Neuronal stem cell (in vitro differentiated cells): ENCODE results near the gene FCRL6.

Source experiments
- DNase-seq: peaks from one replicate; pipeline ENCODE4 v3.0.0-alpha.2; 2013; ENCODE audit warnings: low spot score
- H2AFZ ChIP-seq: one replicate; pipeline ENCODE4 v1.6.1; 2013; ENCODE audit warnings: mild to moderate bottlenecking, low read length, inconsistent platforms
- H2AK5ac ChIP-seq: 2 replicates; pipeline ENCODE4 v1.6.1; 2013; ENCODE audit warnings: low read depth, mild to moderate bottlenecking, inconsistent platforms, low read length, moderate library complexity, mixed read lengths
- H2BK120ac ChIP-seq: 2 replicates; pipeline ENCODE4 v1.6.1; 2013; ENCODE audit warnings: low read depth, mild to moderate bottlenecking, inconsistent platforms, low read length, moderate library complexity, mixed read lengths
- H2BK12ac ChIP-seq: one replicate; pipeline ENCODE4 v1.6.1; 2013; ENCODE audit warnings: low read length, inconsistent platforms
- H2BK15ac ChIP-seq: 2 replicates; pipeline ENCODE4 v1.6.1; 2013; ENCODE audit warnings: mild to moderate bottlenecking, low read length, inconsistent platforms, mixed read lengths
- H2BK5ac ChIP-seq: one replicate; pipeline ENCODE4 v1.6.1; 2013; ENCODE audit warnings: inconsistent platforms, mild to moderate bottlenecking, low read length, moderate library complexity
- H3K14ac ChIP-seq: one replicate; pipeline ENCODE4 v1.6.1; 2013; ENCODE audit warnings: low read length, inconsistent platforms
- H3K18ac ChIP-seq: 2 replicates; pipeline ENCODE4 v1.6.1; 2013; ENCODE audit warnings: low read length, inconsistent platforms
- H3K23ac ChIP-seq: 2 replicates; pipeline ENCODE4 v1.6.1; 2013; ENCODE audit warnings: low read depth, mild to moderate bottlenecking, mixed read lengths, low read length, inconsistent platforms; ENCODE audit not compliant: poor library complexity
- H3K27ac ChIP-seq: replicated peaks from 3 replicates; pipeline ENCODE4 v1.5.1; 2013; ENCODE audit warnings: low read length, inconsistent platforms
- H3K27me3 ChIP-seq, 3 experiments: 2 replicates each; pipeline ENCODE4 v1.6.1; 2013; ENCODE audit warnings: low read length in 3 of 3, mild to moderate bottlenecking in 2 of 3, inconsistent platforms in 1 of 3, low read depth in 1 of 3, mixed read lengths in 1 of 3, moderate library complexity in 1 of 3; ENCODE audit not compliant: control insufficient read depth in 3 of 3, insufficient read depth in 3 of 3
- H3K36me3 ChIP-seq, 2 donors: replicated peaks in 1 of 2; 2 replicates each; pipeline ENCODE4 v1.6.1; 2013; ENCODE audit warnings: low read length in 2 of 2; ENCODE audit not compliant: control insufficient read depth in 2 of 2, insufficient read depth in 2 of 2
- H3K4ac ChIP-seq: 2 replicates; pipeline ENCODE4 v1.6.1; 2013; ENCODE audit warnings: inconsistent platforms, mild to moderate bottlenecking, low read length, moderate library complexity
- H3K4me1 ChIP-seq, 2 donors: 1 replicate in 1 of 2; 2 replicates in 1 of 2; pipeline ENCODE4 v1.6.1; 2013; ENCODE audit warnings: low read length in 2 of 2, low read depth in 1 of 2; ENCODE audit not compliant: control insufficient read depth in 2 of 2, insufficient read depth in 1 of 2
- H3K4me2 ChIP-seq: one replicate; pipeline ENCODE4 v1.6.1; 2013; ENCODE audit warnings: mild to moderate bottlenecking, low read length, inconsistent platforms; ENCODE audit not compliant: insufficient read depth, poor library complexity, severe bottlenecking
- H3K4me3 ChIP-seq, 2 donors: 2 replicates each; pipeline ENCODE4 v1.5.1; 2013; ENCODE audit warnings: low read length in 2 of 2, mild to moderate bottlenecking in 2 of 2, inconsistent platforms in 1 of 2, moderate library complexity in 1 of 2
- H3K79me1 ChIP-seq: one replicate; pipeline ENCODE4 v1.6.1; 2013; ENCODE audit warnings: low read depth, mild to moderate bottlenecking, inconsistent platforms, low read length, moderate library complexity
- H3K9ac ChIP-seq: one replicate; pipeline ENCODE4 v1.6.1; 2013; ENCODE audit warnings: mild to moderate bottlenecking, low read depth, low read length, inconsistent platforms; ENCODE audit not compliant: poor library complexity
- H3K9me3 ChIP-seq, 2 donors: replicated peaks in 1 of 2; 2 replicates each; pipeline versions ENCODE3 to v1.6.1; 2013; ENCODE audit warnings: low read length in 2 of 2, mild to moderate bottlenecking in 2 of 2, inconsistent platforms in 1 of 2, low read depth in 1 of 2, mixed read lengths in 1 of 2, moderate library complexity in 1 of 2; ENCODE audit not compliant: control insufficient read depth in 2 of 2, insufficient read depth in 1 of 2
- H4K8ac ChIP-seq: one replicate; pipeline ENCODE4 v1.6.1; 2013; ENCODE audit warnings: low read depth, mild to moderate bottlenecking, inconsistent platforms, low read length, moderate library complexity
- H4K91ac ChIP-seq: one replicate; pipeline ENCODE4 v1.6.1; 2013; ENCODE audit warnings: low read length, low read depth, mild to moderate bottlenecking, inconsistent platforms; ENCODE audit not compliant: poor library complexity
- WGBS, 2 donors: extraction: QIAGEN DNeasy Blood & Tissue Kit; methylation state at CpG; one replicate each; pipeline ENCODE4 v1.1.7; 2013; ENCODE audit warnings: missing lambda C conversion rate in 2 of 2, mixed read lengths in 1 of 2; ENCODE audit not compliant: insufficient read length in 2 of 2, insufficient replicate concordance in 1 of 2; ENCODE audit errors: extremely low coverage in 2 of 2; 5-methylcytosine and 5-hydroxymethylcytosine counted together

Gene FCRL6

DNA sequence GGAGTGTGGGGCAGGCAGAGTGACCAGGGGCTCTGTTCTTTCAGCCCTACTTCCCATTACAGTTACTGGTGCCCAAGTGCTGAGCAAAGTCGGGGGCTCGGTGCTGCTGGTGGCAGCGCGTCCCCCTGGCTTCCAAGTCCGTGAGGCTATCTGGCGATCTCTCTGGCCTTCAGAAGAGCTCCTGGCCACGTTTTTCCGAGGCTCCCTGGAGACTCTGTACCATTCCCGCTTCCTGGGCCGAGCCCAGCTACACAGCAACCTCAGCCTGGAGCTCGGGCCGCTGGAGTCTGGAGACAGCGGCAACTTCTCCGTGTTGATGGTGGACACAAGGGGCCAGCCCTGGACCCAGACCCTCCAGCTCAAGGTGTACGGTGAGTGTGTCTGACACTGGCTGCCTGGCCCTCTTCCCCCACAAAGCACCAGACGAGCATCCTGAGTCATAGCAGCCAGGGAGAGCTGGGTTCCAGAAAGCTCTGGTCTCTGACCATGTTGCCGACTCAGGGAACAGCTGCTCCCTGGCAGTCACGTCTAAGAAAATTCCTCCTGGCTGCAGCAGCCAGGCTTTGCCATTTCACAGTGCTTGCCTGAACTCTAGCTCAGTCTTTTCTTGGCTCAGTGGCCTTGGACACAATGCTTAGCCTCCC is 27.8 kb downstream of the FCRL6 start:
- no peak for DNase-seq
- H4K8ac ChIP-seq, result no peak overlapping the region
- H3K27ac ChIP-seq, result no peak overlapping the region

GRCh38 chr1:159830722-159831121 is 28.6 kb downstream of the FCRL6 start:
- H3K27ac ChIP-seq, result no peak overlapping the region

More for the DNA sequence above, 27.8 kb downstream of the FCRL6 start:
- Histone ChIP-seq H3K79me1 (no peaks in the 10 kb centered on the region), H3K23ac (no peak overlapping the region), H3K36me3 (no peaks in the 10 kb centered on the region), H3K18ac (peak overlapping the region; percentile 3), H3K4ac (no peak overlapping the region), H3K4me1 (peaks cover 0 to 8% of the 10 kb centered on the region in 2 donors), H3K9me3 (no peaks in the 10 kb centered on the region), H2AFZ (no peak overlapping the region), H2BK12ac (no peak overlapping the region), H4K91ac (no peak overlapping the region), H3K9ac (no peak overlapping the region), H3K4me2 (no peak overlapping the region), H2BK5ac (no peak overlapping the region), H2BK120ac (no peak overlapping the region), H2AK5ac (peak overlapping the region; percentile 12), H3K4me3 (no peak overlapping the region), H3K27me3 (peaks cover 0 to 59% (median 0%) of the 10 kb centered on the region in 3 experiments), H3K14ac (no peak overlapping the region), H2BK15ac (peak overlapping the region; percentile 63)
- WGBS, 2 donors, result no CpG with 5 or more reads among the region's 18 CpGs

DNA sequence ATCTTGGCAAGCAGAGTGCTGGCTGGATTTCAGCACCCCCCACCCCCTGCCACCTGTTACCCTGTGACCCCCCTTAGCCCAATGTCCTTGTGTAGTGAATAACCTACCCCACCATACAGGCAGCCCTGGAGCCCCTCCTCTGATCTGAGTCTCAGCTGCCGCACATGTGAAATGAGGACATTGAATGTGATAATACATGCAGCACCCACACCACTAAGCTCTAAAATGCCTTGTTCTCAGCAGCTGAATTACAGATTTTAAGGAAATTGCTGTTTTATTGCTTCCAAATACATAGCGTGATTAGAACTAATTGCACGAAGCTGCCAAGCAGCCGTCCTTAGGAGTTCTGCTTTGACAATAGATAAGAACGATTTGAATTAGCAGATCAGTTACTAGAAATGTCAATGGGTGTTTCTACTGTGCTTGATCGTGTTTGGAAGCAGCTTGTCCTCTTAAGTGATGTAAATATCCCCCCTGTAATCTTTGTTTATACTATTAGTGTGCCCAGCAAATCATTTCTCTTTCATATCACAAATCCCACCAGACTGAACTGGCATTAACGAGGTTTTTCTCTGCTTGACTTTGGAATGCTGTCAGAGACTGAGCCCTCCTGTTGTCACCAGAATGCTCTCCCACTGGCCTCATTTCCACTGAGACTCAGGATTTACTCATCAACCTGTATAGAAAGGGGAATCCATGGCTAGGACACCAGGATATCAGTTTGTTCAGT is 29.4 kb downstream of the FCRL6 start:
- Histone ChIP-seq H3K27me3 (peaks cover 0 to 51% (median 0%) of the 10 kb centered on the region in 3 experiments), H3K23ac (no peak overlapping the region), H4K8ac (no peak overlapping the region), H2BK15ac (no peak overlapping the region), H2BK120ac (no peak overlapping the region), H3K36me3 (no peaks in the 10 kb centered on the region), H3K9ac (no peak overlapping the region), H3K4me1 (peaks cover 0 to 7% of the 10 kb centered on the region in 2 donors), H2AFZ (no peak overlapping the region), H2AK5ac (no peak overlapping the region), H3K18ac (no peak overlapping the region), H3K14ac (no peak overlapping the region), H3K4me2 (no peak overlapping the region), H3K4ac (no peak overlapping the region), H3K27ac (no peak overlapping the region), H2BK5ac (no peak overlapping the region), H2BK12ac (no peak overlapping the region), H3K79me1 (no peaks in the 10 kb centered on the region), H4K91ac (no peak overlapping the region), H3K4me3 (no peak overlapping the region), H3K9me3 (no peaks in the 10 kb centered on the region)
- no peak for DNase-seq
- WGBS, 2 donors, result no CpG with 5 or more reads among the region's 7 CpGs

More at GRCh38 chr1:159830722-159831121, 28.6 kb downstream of the FCRL6 start:
- Histone ChIP-seq H3K9ac (no peak overlapping the region), H3K14ac (no peak overlapping the region), H2AFZ (no peak overlapping the region), H3K79me1 (no peaks in the 10 kb centered on the region), H2AK5ac (no peak overlapping the region), H3K27me3 (peaks cover 0 to 56% (median 0%) of the 10 kb centered on the region in 3 experiments), H2BK5ac (no peak overlapping the region), H2BK15ac (no peak overlapping the region), H4K8ac (no peak overlapping the region), H3K18ac (no peak overlapping the region), H3K36me3 (no peaks in the 10 kb centered on the region), H3K9me3 (no peaks in the 10 kb centered on the region), H3K4me2 (no peak overlapping the region), H4K91ac (no peak overlapping the region), H3K4me1 (peaks cover 0 to 7% of the 10 kb centered on the region in 2 donors), H3K4me3 (no peak overlapping the region), H3K4ac (no peak overlapping the region), H3K23ac (no peak overlapping the region), H2BK120ac (no peak overlapping the region), H2BK12ac (no peak overlapping the region)
- no CpG with 5 or more reads among the region's 8 CpGs for WGBS, 2 donors
- DNase-seq, result no peak

DNA sequence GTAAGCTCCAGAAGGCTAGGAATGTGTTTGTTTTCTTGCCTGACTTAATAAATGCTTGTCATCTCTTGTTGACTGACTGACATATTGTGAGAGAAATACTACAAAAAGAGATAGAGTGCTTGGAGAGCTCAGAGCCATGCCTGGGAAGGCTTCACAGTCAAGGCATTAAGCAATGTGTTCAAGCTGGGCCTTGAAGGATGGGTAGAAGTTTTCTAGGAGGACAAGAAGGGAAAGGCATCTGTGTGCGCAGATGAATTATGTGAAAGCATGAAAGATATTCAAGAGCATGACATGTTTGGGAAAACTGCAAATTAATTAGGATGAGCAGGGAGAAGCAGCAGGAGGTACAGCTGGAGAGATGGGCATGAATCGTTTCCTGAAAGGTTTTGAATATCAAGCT is 30.1 kb downstream of the FCRL6 start:
- no peak overlapping the region for H3K18ac ChIP-seq
- H2AK5ac ChIP-seq, result no peak overlapping the region
- H3K4me1 ChIP-seq, result peaks cover 0 to 7% of the 10 kb centered on the region in 2 donors
- H3K4ac ChIP-seq, result no peak overlapping the region
- H3K27me3 ChIP-seq, result peaks cover 0 to 44% (median 0%) of the 10 kb centered on the region in 3 experiments
- no peaks in the 10 kb centered on the region for H3K79me1 ChIP-seq
- no peak overlapping the region for H2AFZ ChIP-seq
- H3K14ac ChIP-seq, result no peak overlapping the region
- H4K91ac ChIP-seq, result no peak overlapping the region
- no peak overlapping the region for H2BK12ac ChIP-seq
- H3K9ac ChIP-seq, result no peak overlapping the region
- H2BK5ac ChIP-seq, result no peak overlapping the region
- no peak for DNase-seq
- H2BK15ac ChIP-seq, result no peak overlapping the region
- WGBS, 2 donors, result no CpG with 5 or more reads among the region's 2 CpGs
- no peak overlapping the region for H4K8ac ChIP-seq
- H3K27ac ChIP-seq, result no peak overlapping the region
- no peak overlapping the region for H2BK120ac ChIP-seq
- H3K4me3 ChIP-seq, result no peak overlapping the region
- H3K9me3 ChIP-seq, result no peaks in the 10 kb centered on the region
- H3K36me3 ChIP-seq, result no peaks in the 10 kb centered on the region
- H3K23ac ChIP-seq, result no peak overlapping the region
- no peak overlapping the region for H3K4me2 ChIP-seq
